Activated CD8-positive, alpha-beta memory T cell treated with anti-CD3 and anti-CD28 coated beads, Interleukin-2, amount 10 ng/mL, durations not matched to agents 7 days and 5 days (primary cell): ENCODE data around the gene KCTD17. TPM values are rescaled to one million over a fixed set of nuclear protein-coding genes. Genes with fewer than 3 reads are reported as not detected.
A peak's percentile ranks its signal among the peaks of the same experiment; 100 is the strongest.

Experiments used
- ATAC-seq: fragments of 150-1000 bp; cut with Tn5 transposase; one replicate; pipeline ENCODE4 v1.10.0; 2021; ENCODE audit warnings: moderate library complexity
- CTCF ChIA-PET: fragments of 350-600 bp; sonication (Branson Sonifier 250); formaldehyde crosslinking; loops from one replicate; lab custom pipeline; 2021; ENCODE audit warnings: antibody characterized with exemption; lab: Charles Lee
- DNase-seq: peaks from one replicate; pipeline ENCODE4 v3.0.0-alpha.2; 2020
- H3K27ac Mint-ChIP-seq: one replicate; pipeline ENCODE4 v1.8.0; 2021; ENCODE audit warnings: mild to moderate bottlenecking, mixed read lengths
- H3K27me3 Mint-ChIP-seq: one replicate; pipeline ENCODE4 v1.8.0; 2021; ENCODE audit warnings: mixed read lengths
- H3K36me3 Mint-ChIP-seq: one replicate; pipeline ENCODE4 v1.8.0; 2021; ENCODE audit warnings: mild to moderate bottlenecking, mixed read lengths
- H3K4me1 Mint-ChIP-seq: one replicate; pipeline ENCODE4 v1.8.0; 2021; ENCODE audit warnings: mixed read lengths
- H3K4me3 Mint-ChIP-seq: one replicate; pipeline ENCODE4 v1.8.0; 2021; ENCODE audit warnings: mild to moderate bottlenecking, moderate library complexity, mixed read lengths
- H3K9me3 Mint-ChIP-seq: one replicate; pipeline ENCODE4 v1.8.0; 2022; ENCODE audit warnings: low read depth, mixed read lengths
- total RNA-seq, 2 experiments: library from RNA; stranded (reverse); gene quantifications; one replicate each; pipeline ENCODE4 v1.2.3, GENCODE V29; 2021

Gene KCTD17
- total RNA-seq, 2 experiments from 2014 or later = 47.7 to 53.4 TPM

- Mint-ChIP-seq H3K4me3 (no peak overlapping the region), H3K27me3 (peaks cover 2% of the 10 kb centered on the region), H3K4me1 (peaks cover 32% of the 10 kb centered on the region), H3K36me3 (no peaks in the 10 kb centered on the region), H3K9me3 (no peaks in the 10 kb centered on the region), H3K27ac (no peak overlapping the region)
- CTCF ChIA-PET = interaction anchor here (1.2 to 2.0 kb wide), 4 partner anchors 15 to 101 kb away, joined by 4 to 6 read pairs (median 4); no protein-coding TSS in a partner anchor
- ATAC-seq (no peak), DNase-seq (no peak)
Observed at GRCh38 chr22:37098976-37099591, 47.5 kb downstream of the KCTD17 start.

GRCh38 chr22:37100589-37101127 is 49.1 kb downstream of the KCTD17 start:
- no peak overlapping the region for H3K27ac Mint-ChIP-seq

GRCh38 chr22:37101311-37102066 is 49.9 kb downstream of the KCTD17 start:
- no peak overlapping the region for H3K4me3 Mint-ChIP-seq
- no peak for DNase-seq
- peaks cover 2% of the 10 kb centered on the region for H3K27me3 Mint-ChIP-seq
- no peak overlapping the region for H3K27ac Mint-ChIP-seq
- CTCF ChIA-PET = no interaction called here
- H3K4me1 Mint-ChIP-seq = peaks cover 27% of the 10 kb centered on the region
- no peaks in the 10 kb centered on the region for H3K9me3 Mint-ChIP-seq
- peak; percentile 17 for ATAC-seq
- H3K36me3 Mint-ChIP-seq = no peaks in the 10 kb centered on the region

More at GRCh38 chr22:37100589-37101127, 49.1 kb downstream of the KCTD17 start:
- H3K4me1 Mint-ChIP-seq = peaks cover 26% of the 10 kb centered on the region
- CTCF ChIA-PET = interaction anchor here (0.7 kb wide), 1 partner anchor 99 kb away, joined by 3 read pairs; no protein-coding TSS in a partner anchor
- no peak for DNase-seq
- no peaks in the 10 kb centered on the region for H3K9me3 Mint-ChIP-seq
- no peaks in the 10 kb centered on the region for H3K36me3 Mint-ChIP-seq
- H3K4me3 Mint-ChIP-seq = no peak overlapping the region
- peaks cover 2% of the 10 kb centered on the region for H3K27me3 Mint-ChIP-seq
- no peak for ATAC-seq

DNA sequence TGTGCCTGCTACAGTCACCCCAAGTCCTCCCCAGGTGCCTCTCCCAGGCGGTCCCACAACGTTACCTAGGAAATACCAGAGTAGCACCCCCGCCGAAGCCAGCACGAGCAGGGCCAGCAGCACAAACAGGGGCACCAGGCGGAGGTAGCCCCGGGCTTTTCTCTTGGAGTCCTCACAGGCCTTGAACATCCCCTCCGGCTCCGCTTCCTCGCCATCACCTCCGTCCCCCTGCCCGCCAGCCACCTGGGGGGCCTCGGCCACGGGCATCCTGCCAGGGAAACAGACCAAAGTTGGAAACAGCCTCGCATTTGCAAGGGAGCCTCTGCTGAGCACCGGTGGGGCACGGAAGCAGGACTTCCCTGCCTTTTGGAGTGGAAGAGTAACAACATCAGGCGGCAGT is 51.6 kb downstream of the KCTD17 start:
- ATAC-seq = no peak
- Mint-ChIP-seq H3K4me1 (peaks cover 27% of the 10 kb centered on the region), H3K36me3 (no peaks in the 10 kb centered on the region), H3K9me3 (no peaks in the 10 kb centered on the region), H3K27ac (no peak overlapping the region), H3K4me3 (no peak overlapping the region), H3K27me3 (no peaks in the 10 kb centered on the region)
- no peak for DNase-seq
- CTCF ChIA-PET = no interaction called here

- Mint-ChIP-seq H3K27ac (no peak overlapping the region), H3K36me3 (no peaks in the 10 kb centered on the region), H3K4me3 (no peak overlapping the region), H3K9me3 (no peaks in the 10 kb centered on the region), H3K4me1 (peaks cover 23% of the 10 kb centered on the region), H3K27me3 (no peaks in the 10 kb centered on the region)
- ATAC-seq (no peak), DNase-seq (no peak)
- CTCF ChIA-PET = interaction anchor here (1.3 kb wide), 1 partner anchor 27 kb away, joined by 3 read pairs; no protein-coding TSS in a partner anchor
Observed at GRCh38 chr22:37103656-37104452, 52.3 kb downstream of the KCTD17 start.

DNA sequence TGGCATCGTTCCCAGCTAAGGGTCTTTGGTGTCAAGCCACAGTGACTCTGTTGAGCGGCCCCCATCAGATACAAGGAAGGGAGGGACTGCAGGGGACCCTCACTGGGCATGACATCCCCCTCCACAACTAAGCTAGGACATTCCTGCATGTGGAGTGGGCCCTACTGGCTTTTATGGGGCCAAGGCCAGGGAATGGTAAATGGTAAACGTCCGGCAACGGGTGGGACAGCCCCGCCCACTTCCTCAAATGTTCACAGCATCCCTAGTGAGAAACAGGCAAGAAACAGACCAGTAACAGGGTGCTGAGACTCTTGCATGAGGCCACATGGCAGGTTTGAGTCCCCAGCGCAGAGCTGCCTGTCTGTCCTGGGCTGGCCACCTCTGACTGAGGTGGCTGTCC is 53.6 kb downstream of the KCTD17 start:
- CTCF ChIA-PET = interaction anchor here (0.9 to 2.5 kb wide), 4 partner anchors 15 to 31 kb away, joined by 3 to 14 read pairs (median 4); no protein-coding TSS in a partner anchor
- no peak for DNase-seq
- H3K36me3 Mint-ChIP-seq = no peaks in the 10 kb centered on the region
- H3K27ac Mint-ChIP-seq = no peak overlapping the region
- no peak overlapping the region for H3K4me3 Mint-ChIP-seq
- no peaks in the 10 kb centered on the region for H3K27me3 Mint-ChIP-seq
- no peaks in the 10 kb centered on the region for H3K9me3 Mint-ChIP-seq
- no peak for ATAC-seq
- peaks cover 20% of the 10 kb centered on the region for H3K4me1 Mint-ChIP-seq

- ATAC-seq (no peak), DNase-seq (no peak)
- H3K27ac Mint-ChIP-seq = no peak overlapping the region
- no peaks in the 10 kb centered on the region for H3K27me3 Mint-ChIP-seq
- H3K4me3 Mint-ChIP-seq = no peak overlapping the region
- peaks cover 11% of the 10 kb centered on the region for H3K4me1 Mint-ChIP-seq
- H3K36me3 Mint-ChIP-seq = no peaks in the 10 kb centered on the region
- H3K9me3 Mint-ChIP-seq = no peaks in the 10 kb centered on the region
- CTCF ChIA-PET = interaction anchor here (1.9 to 2.5 kb wide), 2 partner anchors 16 to 17 kb away, joined by 6 to 14 read pairs; no protein-coding TSS in a partner anchor
Observed at GRCh38 chr22:37105990-37106389, 54.4 kb downstream of the KCTD17 start.

- Mint-ChIP-seq H3K9me3 (no peaks in the 10 kb centered on the region), H3K4me3 (no peak overlapping the region), H3K27ac (no peak overlapping the region), H3K36me3 (peaks cover 3% of the 10 kb centered on the region), H3K4me1 (peaks cover 11% of the 10 kb centered on the region), H3K27me3 (no peaks in the 10 kb centered on the region)
- DNase-seq = no peak
- CTCF ChIA-PET = interaction anchor here (1.3 kb wide), 1 partner anchor 12 kb away, joined by 3 read pairs; no protein-coding TSS in a partner anchor
- ATAC-seq = no peak
Observed at GRCh38 chr22:37107816-37108621, 56.5 kb downstream of the KCTD17 start.

DNA sequence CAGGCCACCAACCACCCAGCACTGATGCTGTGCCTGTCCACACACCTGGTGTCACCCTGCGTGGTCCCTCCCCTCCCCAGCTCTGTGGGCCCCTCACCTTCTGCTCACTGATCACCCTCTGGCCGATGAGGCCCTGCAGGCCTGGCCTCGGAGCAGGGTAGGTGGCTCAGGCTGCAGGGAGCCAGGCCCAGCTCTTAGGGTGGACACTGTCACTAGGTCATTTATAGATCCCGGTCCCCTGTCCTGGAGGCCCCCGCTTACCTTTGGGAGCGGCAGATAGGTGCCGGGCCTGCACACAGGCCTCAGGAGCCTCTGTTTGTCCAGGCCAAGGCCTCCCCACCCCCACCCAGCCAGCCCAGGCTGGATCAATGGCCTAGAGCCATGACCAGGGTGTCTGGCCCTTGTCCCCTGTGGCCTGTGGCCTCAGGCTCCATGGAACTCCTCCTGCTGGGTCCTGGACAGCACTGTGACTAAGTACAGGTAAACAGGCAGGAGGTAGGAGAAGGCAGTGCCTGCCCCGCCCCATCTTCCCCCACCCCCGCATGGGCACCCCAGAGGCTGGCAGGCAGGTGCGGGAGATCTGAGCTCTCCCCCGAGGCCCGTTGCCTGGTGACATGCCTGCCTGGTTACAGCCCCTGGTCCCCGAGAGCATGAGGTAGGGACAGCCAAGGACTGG is 57.8 kb downstream of the KCTD17 start, which contains the start of gene TMPRSS6:
TMPRSS6 (minus strand) TSS at position 472 of the 676 bp plus-strand sequence. CDS start 6,296 bp downstream, outside the sequence.
- Mint-ChIP-seq H3K4me1 (peaks cover 11% of the 10 kb centered on the region), H3K27me3 (no peaks in the 10 kb centered on the region), H3K27ac (no peak within 1 kb of the TSS), H3K36me3 (peaks cover 3% of the 10 kb centered on the region), H3K9me3 (no peaks in the 10 kb centered on the region), H3K4me3 (no peak within 1 kb of the TSS)
- CTCF ChIA-PET = no interaction called here
- no peak for ATAC-seq
- DNase-seq = no peak

- DNase-seq = no peak
- no peaks in the 10 kb centered on the region for H3K9me3 Mint-ChIP-seq
- H3K4me1 Mint-ChIP-seq = peaks cover 16% of the 10 kb centered on the region
- no peak overlapping the region for H3K27ac Mint-ChIP-seq
- CTCF ChIA-PET = interaction anchor here (0.8 kb wide), 1 partner anchor 11 kb away, joined by 3 read pairs; no protein-coding TSS in a partner anchor
- peaks cover 3% of the 10 kb centered on the region for H3K36me3 Mint-ChIP-seq
- no peak overlapping the region for H3K4me3 Mint-ChIP-seq
- H3K27me3 Mint-ChIP-seq = no peaks in the 10 kb centered on the region
- no peak for ATAC-seq
Observed at GRCh38 chr22:37111156-37111717, 59.7 kb downstream of the KCTD17 start.

GRCh38 chr22:37112084-37112728 is 60.7 kb downstream of the KCTD17 start:
- Mint-ChIP-seq H3K27ac (no peak overlapping the region), H3K36me3 (peaks cover 3% of the 10 kb centered on the region), H3K4me1 (peaks cover 16% of the 10 kb centered on the region), H3K4me3 (no peak overlapping the region), H3K27me3 (no peaks in the 10 kb centered on the region), H3K9me3 (no peaks in the 10 kb centered on the region)
- CTCF ChIA-PET = no interaction called here
- ATAC-seq (no peak), DNase-seq (no peak)
